Measurements from ENCODE around the gene TNFRSF12A.

DNA sequence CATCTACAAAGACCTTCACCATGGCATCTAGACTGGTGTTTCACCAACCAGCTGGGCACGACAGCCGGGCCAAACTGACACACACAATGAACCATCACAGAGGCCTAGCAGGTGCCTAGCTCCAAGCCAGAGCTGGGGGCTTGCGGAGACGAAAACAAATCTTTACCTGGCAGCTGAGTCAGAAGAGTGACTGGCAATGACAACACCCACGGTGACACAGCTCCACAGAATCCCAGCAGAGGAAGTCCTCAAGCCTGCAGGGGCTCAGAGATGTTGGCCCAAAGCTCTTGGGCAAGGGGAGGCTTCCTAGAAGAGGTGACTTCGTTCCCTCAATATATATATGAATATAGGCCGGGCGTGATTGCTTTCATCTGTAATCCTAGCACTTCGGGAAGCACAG is 31.3 kb downstream of the TNFRSF12A start:
- TF ChIP-seq, protein P1, sequence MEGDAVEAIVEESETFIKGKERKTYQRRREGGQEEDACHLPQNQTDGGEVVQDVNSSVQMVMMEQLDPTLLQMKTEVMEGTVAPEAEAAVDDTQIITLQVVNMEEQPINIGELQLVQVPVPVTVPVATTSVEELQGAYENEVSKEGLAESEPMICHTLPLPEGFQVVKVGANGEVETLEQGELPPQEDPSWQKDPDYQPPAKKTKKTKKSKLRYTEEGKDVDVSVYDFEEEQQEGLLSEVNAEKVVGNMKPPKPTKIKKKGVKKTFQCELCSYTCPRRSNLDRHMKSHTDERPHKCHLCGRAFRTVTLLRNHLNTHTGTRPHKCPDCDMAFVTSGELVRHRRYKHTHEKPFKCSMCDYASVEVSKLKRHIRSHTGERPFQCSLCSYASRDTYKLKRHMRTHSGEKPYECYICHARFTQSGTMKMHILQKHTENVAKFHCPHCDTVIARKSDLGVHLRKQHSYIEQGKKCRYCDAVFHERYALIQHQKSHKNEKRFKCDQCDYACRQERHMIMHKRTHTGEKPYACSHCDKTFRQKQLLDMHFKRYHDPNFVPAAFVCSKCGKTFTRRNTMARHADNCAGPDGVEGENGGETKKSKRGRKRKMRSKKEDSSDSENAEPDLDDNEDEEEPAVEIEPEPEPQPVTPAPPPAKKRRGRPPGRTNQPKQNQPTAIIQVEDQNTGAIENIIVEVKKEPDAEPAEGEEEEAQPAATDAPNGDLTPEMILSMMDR (IDR thresholded peaks at IDR 0.05): no peak
- TF ChIP-seq POLR2A (IDR thresholded peaks at IDR 0.05): no peak
